SK-N-SH treated with all-trans-retinoic acid at 6 μM for 48 hours (cell line): ENCODE data around the gene TCEAL8.

Source experiments
- ARNTL ChIP-seq: fragments of 450-650 bp; formaldehyde crosslinking; IDR thresholded peaks from 2 replicates; pipeline ENCODE4 v1.5.0; 2020; ENCODE audit warnings: low read depth, mild to moderate bottlenecking, moderate library complexity, borderline replicate concordance
- BACH2 ChIP-seq: fragments of 250-450 bp; sonication (Bioruptor Pico); IDR thresholded peaks from 2 replicates; pipeline ENCODE4 v1.9.0; 2021; ENCODE audit warnings: mild to moderate bottlenecking, borderline replicate concordance
- CREB5 ChIP-seq: fragments of 250-450 bp; sonication (Bioruptor Pico); IDR thresholded peaks from 2 replicates; pipeline ENCODE4 v1.5.1; 2020; ENCODE audit warnings: low read depth, mild to moderate bottlenecking, moderate library complexity
- CSDC2 ChIP-seq: fragments of 250-450 bp; sonication (Bioruptor Pico); IDR thresholded peaks from 2 replicates; pipeline ENCODE4 v1.5.0; 2020; ENCODE audit warnings: mild to moderate bottlenecking, moderate library complexity
- GLIS3 ChIP-seq: fragments of 250-450 bp; sonication (Bioruptor Pico); IDR thresholded peaks from 2 replicates; pipeline ENCODE4 v1.5.0; 2020; ENCODE audit warnings: mild to moderate bottlenecking, moderate library complexity
- OSR1 ChIP-seq: fragments of 250-450 bp; sonication (Bioruptor Pico); IDR thresholded peaks from 2 replicates; pipeline ENCODE4 v1.8.0; 2022; ENCODE audit warnings: moderate library complexity, mild to moderate bottlenecking, inconsistent platforms
- PATZ1 ChIP-seq: fragments of 250-450 bp; sonication (Bioruptor Pico); IDR thresholded peaks from 2 replicates; pipeline ENCODE4 v1.8.0; 2020; ENCODE audit warnings: mild to moderate bottlenecking, moderate library complexity, borderline replicate concordance
- POU6F1 ChIP-seq: fragments of 250-450 bp; sonication (Bioruptor Pico); IDR thresholded peaks from 2 replicates; pipeline ENCODE4 v1.8.0; 2021; ENCODE audit warnings: low read depth, mild to moderate bottlenecking, moderate library complexity, borderline replicate concordance
- TCF4 ChIP-seq: fragments of 250-450 bp; sonication (Bioruptor Pico); IDR thresholded peaks from 2 replicates; pipeline ENCODE4 v1.8.0; 2021; ENCODE audit warnings: mild to moderate bottlenecking, moderate library complexity, borderline replicate concordance
- ZFP3 ChIP-seq: fragments of 250-450 bp; sonication (Bioruptor Pico); IDR thresholded peaks from 2 replicates; pipeline ENCODE4 v1.5.0; 2020; ENCODE audit warnings: mild to moderate bottlenecking, moderate library complexity
- ZNF565 ChIP-seq: fragments of 450-650 bp; formaldehyde crosslinking; conservative IDR thresholded peaks from 2 replicates; pipeline ENCODE4 v1.5.0; 2020; ENCODE audit warnings: low read depth, mild to moderate bottlenecking, moderate library complexity
- ZNF70 ChIP-seq: fragments of 450-650 bp; formaldehyde crosslinking; IDR thresholded peaks from 2 replicates; pipeline ENCODE4 v1.5.0; 2020; ENCODE audit warnings: mild to moderate bottlenecking, moderate library complexity

- TF ChIP-seq PATZ1 (CRISPR knock-in tag), result no peak
- TF ChIP-seq ARNTL (CRISPR knock-in tag), result no peak
- no peak for TF ChIP-seq BACH2
- no peak for TF ChIP-seq CSDC2 (CRISPR knock-in tag)
- no peak for TF ChIP-seq ZNF565 (CRISPR knock-in tag)
- TF ChIP-seq OSR1, result no peak
- no peak for TF ChIP-seq ZFP3 (CRISPR knock-in tag)
- no peak for TF ChIP-seq POU6F1 (CRISPR knock-in tag)
- TF ChIP-seq GLIS3 (CRISPR knock-in tag), result no peak
- no peak for TF ChIP-seq TCF4 (CRISPR knock-in tag)
- TF ChIP-seq ZNF70 (CRISPR knock-in tag), result no peak
- TF ChIP-seq CREB5 (CRISPR knock-in tag), result no peak
Observed at GRCh38 chrX:103254921-103255493, at the start of gene TCEAL8.
